ENCODE results near the gene FBXO42.

- no peak for TF ChIP-seq CTCF (CRISPR knock-in tag; IDR thresholded peaks at IDR 0.05)
- no peak for TF ChIP-seq ATF1 (CRISPR knock-in tag; IDR thresholded peaks at IDR 0.05)
- TF ChIP-seq NR3C1 (CRISPR knock-in tag; IDR thresholded peaks at IDR 0.05), result no peak
- TF ChIP-seq ZNF792 (CRISPR knock-in tag; IDR thresholded peaks at IDR 0.05), result no peak
- no peak for TF ChIP-seq CEBPB (IDR thresholded peaks at IDR 0.05; ENCODE audit: borderline replicate concordance, low read depth, low read length)
- no peak for TF ChIP-seq ZSCAN5A (CRISPR knock-in tag; IDR thresholded peaks at IDR 0.05; ENCODE audit: borderline replicate concordance)
- no peak for TF ChIP-seq ZNF205 (CRISPR knock-in tag; IDR thresholded peaks at IDR 0.05)
- TF ChIP-seq IRX3 (CRISPR knock-in tag; IDR thresholded peaks at IDR 0.05; ENCODE audit: borderline replicate concordance, low read depth), result no peak
- TF ChIP-seq HNF1A (IDR thresholded peaks at IDR 0.05; ENCODE audit: low read depth), result no peak
- TF ChIP-seq HNF1A (CRISPR knock-in tag; IDR thresholded peaks at IDR 0.05; ENCODE audit: borderline replicate concordance), result no peak
- no peak for TF ChIP-seq RAD21 (CRISPR knock-in tag; IDR thresholded peaks at IDR 0.05)
Measured at GRCh38 chr1:16221499-16221898, 130.8 kb downstream of the FBXO42 start.
